HepG2 (cell line): ENCODE measurements around the gene METTL26. TPM values are rescaled to one million over a fixed set of nuclear protein-coding genes. Genes with fewer than 3 reads are reported as not detected.
A peak's percentile ranks its signal among the peaks of the same experiment; 100 is the strongest.

Source experiments
- DNMT3B ChIP-seq: conservative IDR thresholded peaks from 2 replicates; pipeline ENCODE4 v1.6.1; 2016; ENCODE audit warnings: missing biosample characterization, control low read depth
- GATAD2A ChIP-seq: IDR thresholded peaks from 2 replicates; pipeline ENCODE4 v1.6.1; 2016
- KDM6A ChIP-seq: IDR thresholded peaks from 2 replicates; pipeline ENCODE4 v1.6.1; 2016; ENCODE audit warnings: low read depth
- MBD4 ChIP-seq: IDR thresholded peaks from 2 replicates; pipeline ENCODE4 v1.6.1; 2012; ENCODE audit warnings: low read length, inconsistent platforms, borderline replicate concordance
- MIXL1 ChIP-seq: IDR thresholded peaks from 2 replicates; pipeline ENCODE4 v1.6.1; 2016
- NFATC3 ChIP-seq: sonication (generic); formaldehyde crosslinking; IDR thresholded peaks from 2 replicates; pipeline ENCODE4 v1.5.1; 2020; ENCODE audit warnings: mild to moderate bottlenecking, missing genetic modification reagents
- ZBTB49 ChIP-seq: sonication (generic); formaldehyde crosslinking; IDR thresholded peaks from 2 replicates; pipeline ENCODE4 v1.4.0; 2020; ENCODE audit warnings: missing genetic modification reagents, borderline replicate concordance
- ZFP82 ChIP-seq: sonication (generic); formaldehyde crosslinking; IDR thresholded peaks from 2 replicates; pipeline ENCODE4 v1.5.1; 2020; ENCODE audit warnings: mild to moderate bottlenecking, missing genetic modification reagents, borderline replicate concordance
- ZKSCAN5 ChIP-seq: sonication (generic); formaldehyde crosslinking; IDR thresholded peaks from 2 replicates; pipeline ENCODE4 v1.5.1; 2020; ENCODE audit warnings: mild to moderate bottlenecking, missing genetic modification reagents
- ZNF180 ChIP-seq: sonication (generic); formaldehyde crosslinking; IDR thresholded peaks from 2 replicates; pipeline ENCODE4 v1.4.0; 2020; ENCODE audit warnings: low read depth, missing genetic modification reagents, borderline replicate concordance
- ZNF260 ChIP-seq: sonication (generic); formaldehyde crosslinking; IDR thresholded peaks from 2 replicates; pipeline ENCODE4 v1.4.0; 2020; ENCODE audit warnings: missing genetic modification reagents, low read depth, mild to moderate bottlenecking, borderline replicate concordance
- ZNF274 ChIP-seq: sonication (generic); formaldehyde crosslinking; IDR thresholded peaks from 2 replicates; pipeline ENCODE4 v1.5.1; 2020; ENCODE audit warnings: mild to moderate bottlenecking, missing genetic modification reagents
- ZNF30 ChIP-seq: sonication (generic); formaldehyde crosslinking; IDR thresholded peaks from 2 replicates; pipeline ENCODE4 v1.5.0; 2020; ENCODE audit warnings: mild to moderate bottlenecking, missing genetic modification reagents
- ZNF614 ChIP-seq: IDR thresholded peaks from 2 replicates; pipeline ENCODE4 v1.6.1; 2018; ENCODE audit warnings: missing biosample characterization, missing genetic modification reagents, inconsistent platforms, borderline replicate concordance
- ZNF746 ChIP-seq: sonication (generic); formaldehyde crosslinking; IDR thresholded peaks from 2 replicates; pipeline ENCODE4 v1.8.0; 2022; ENCODE audit warnings: mild to moderate bottlenecking, missing genetic modification reagents
- ZNF782 ChIP-seq: sonication (generic); formaldehyde crosslinking; IDR thresholded peaks from 2 replicates; pipeline ENCODE4 v1.4.0; 2020; ENCODE audit warnings: missing genetic modification reagents, mild to moderate bottlenecking, borderline replicate concordance
- polyA plus RNA-seq, 8 experiments: library from polyadenylated mRNA; depleted of rRNA in 3 of 8; stranded (reverse) in 7 of 8; unstranded in 1 of 8; fragments of >200 nt; fragmentation: Illumina TruSeq in 4 of 8; extraction: Trizol in 4 of 8; gene quantifications; 2 replicates each; pipeline versions ENCODE4 v1.2.1 to v1.2.3, GENCODE V29; 2011 to 2016; ENCODE audit warnings: low read depth in 4 of 8, missing spikeins in 1 of 8, mixed read lengths in 1 of 8; ENCODE audit not compliant: insufficient read depth in 1 of 8
- total RNA-seq, 5 experiments: library from RNA; depleted of rRNA; stranded (reverse); fragments of >200 nt; fragmentation: Illumina TruSeq; extraction: Trizol; gene quantifications; 2 replicates each; pipeline ENCODE4 v1.2.3, GENCODE V29; 2016; ENCODE audit warnings: low read depth in 1 of 5
- TF ChIP-seq, protein P1 (sequence below): sonication (generic); formaldehyde crosslinking; IDR thresholded peaks from 2 replicates; pipeline ENCODE4 v1.4.0; 2020; ENCODE audit warnings: missing genetic modification reagents
- TF ChIP-seq, protein P2 (sequence below), 2 experiments: sonication (generic) in 1 of 2; formaldehyde crosslinking in 1 of 2; IDR thresholded peaks; 2 replicates each; pipeline versions ENCODE4 v1.4.0 to v1.6.1; 2016 to 2020; ENCODE audit warnings: borderline replicate concordance in 1 of 2, low read depth in 1 of 2, mild to moderate bottlenecking in 1 of 2, missing genetic modification reagents in 1 of 2

Gene METTL26
- total and polyA plus RNA-seq, 2 of the 13 experiments (the other 11 are each of a cell fraction or from before 2014, with no cell fraction given), result 65.5 to 70.1 TPM

DNA sequence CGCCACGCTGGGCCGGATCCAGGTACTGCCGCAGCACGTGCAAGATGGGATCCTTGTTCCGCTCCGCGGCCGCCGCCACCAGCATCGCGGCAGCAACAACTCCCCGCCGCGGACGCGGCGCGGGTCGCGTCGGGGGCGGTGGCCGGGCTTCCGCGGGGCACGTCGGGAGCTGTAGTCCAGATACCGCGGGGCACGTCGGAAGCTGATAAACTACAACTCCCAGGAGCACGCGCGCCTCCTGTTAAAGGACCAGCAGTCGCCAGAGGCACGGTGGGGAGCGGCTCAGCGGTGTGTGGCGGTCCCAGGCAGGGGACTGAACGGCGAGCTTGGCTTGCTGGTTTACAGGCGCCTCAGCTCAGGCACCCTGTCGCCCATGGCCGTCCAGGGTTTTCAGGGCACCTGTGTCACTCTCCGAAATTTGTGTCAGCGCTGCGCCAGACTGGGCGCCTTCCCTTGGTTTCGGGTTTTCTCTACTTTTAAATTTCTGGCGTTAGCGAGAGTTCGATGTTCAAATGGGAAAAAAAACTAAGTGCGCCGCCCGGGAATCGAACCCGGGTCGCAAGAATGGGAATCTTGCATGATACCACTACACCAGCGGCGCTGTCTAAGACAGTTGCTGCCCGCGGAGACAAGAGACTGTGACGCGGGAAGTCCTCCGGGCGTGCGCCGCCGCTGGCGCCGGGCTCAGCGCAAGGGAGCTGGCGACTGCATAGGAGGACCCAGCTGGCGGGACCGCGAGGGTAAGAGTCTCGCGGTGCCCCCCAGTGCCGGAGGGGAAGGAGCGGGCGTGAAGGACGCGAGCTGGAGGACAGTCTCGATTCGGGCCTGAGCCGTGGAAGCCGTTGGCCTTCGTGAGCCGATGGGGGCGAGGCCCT is at the start of gene METTL26 (continued):
- TF ChIP-seq ZNF180 (no peak), ZNF274 (no peak), NFATC3 (0 out of 2 replicates have a peak, but pooled peaks have one; percentile 78), ZNF260 (CRISPR knock-in tag) (no peak), GATAD2A (no peak), DNMT3B (no peak; the same call in 1 of the 2 replicates), MIXL1 (CRISPR knock-in tag) (no peak), ZBTB49 (CRISPR knock-in tag) (no peak), ZFP82 (CRISPR knock-in tag) (peak; percentile 78; the same call in 1 of the 2 replicates), ZNF782 (CRISPR knock-in tag) (no peak), ZNF746 (CRISPR knock-in tag) (no peak), ZNF30 (CRISPR knock-in tag) (0 out of 2 replicates have a peak, but pooled peaks have one; percentile 54), KDM6A (CRISPR knock-in tag) (no peak), MBD4 (no peak), ZNF614 (CRISPR knock-in tag) (no peak; the same call in 1 of the 2 replicates), ZKSCAN5 (CRISPR knock-in tag) (no peak)
- TF ChIP-seq, protein P1, sequence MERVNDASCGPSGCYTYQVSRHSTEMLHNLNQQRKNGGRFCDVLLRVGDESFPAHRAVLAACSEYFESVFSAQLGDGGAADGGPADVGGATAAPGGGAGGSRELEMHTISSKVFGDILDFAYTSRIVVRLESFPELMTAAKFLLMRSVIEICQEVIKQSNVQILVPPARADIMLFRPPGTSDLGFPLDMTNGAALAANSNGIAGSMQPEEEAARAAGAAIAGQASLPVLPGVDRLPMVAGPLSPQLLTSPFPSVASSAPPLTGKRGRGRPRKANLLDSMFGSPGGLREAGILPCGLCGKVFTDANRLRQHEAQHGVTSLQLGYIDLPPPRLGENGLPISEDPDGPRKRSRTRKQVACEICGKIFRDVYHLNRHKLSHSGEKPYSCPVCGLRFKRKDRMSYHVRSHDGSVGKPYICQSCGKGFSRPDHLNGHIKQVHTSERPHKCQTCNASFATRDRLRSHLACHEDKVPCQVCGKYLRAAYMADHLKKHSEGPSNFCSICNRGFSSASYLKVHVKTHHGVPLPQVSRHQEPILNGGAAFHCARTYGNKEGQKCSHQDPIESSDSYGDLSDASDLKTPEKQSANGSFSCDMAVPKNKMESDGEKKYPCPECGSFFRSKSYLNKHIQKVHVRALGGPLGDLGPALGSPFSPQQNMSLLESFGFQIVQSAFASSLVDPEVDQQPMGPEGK, result peak; percentile 37; the same call in 1 of the 2 replicates
- TF ChIP-seq, protein P2, sequence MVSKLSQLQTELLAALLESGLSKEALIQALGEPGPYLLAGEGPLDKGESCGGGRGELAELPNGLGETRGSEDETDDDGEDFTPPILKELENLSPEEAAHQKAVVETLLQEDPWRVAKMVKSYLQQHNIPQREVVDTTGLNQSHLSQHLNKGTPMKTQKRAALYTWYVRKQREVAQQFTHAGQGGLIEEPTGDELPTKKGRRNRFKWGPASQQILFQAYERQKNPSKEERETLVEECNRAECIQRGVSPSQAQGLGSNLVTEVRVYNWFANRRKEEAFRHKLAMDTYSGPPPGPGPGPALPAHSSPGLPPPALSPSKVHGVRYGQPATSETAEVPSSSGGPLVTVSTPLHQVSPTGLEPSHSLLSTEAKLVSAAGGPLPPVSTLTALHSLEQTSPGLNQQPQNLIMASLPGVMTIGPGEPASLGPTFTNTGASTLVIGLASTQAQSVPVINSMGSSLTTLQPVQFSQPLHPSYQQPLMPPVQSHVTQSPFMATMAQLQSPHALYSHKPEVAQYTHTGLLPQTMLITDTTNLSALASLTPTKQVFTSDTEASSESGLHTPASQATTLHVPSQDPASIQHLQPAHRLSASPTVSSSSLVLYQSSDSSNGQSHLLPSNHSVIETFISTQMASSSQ (IDR thresholded peaks at IDR 0.05; ENCODE audit: low read depth), result no peak
- TF ChIP-seq, protein P2 (CRISPR knock-in tag; IDR thresholded peaks at IDR 0.05; ENCODE audit: borderline replicate concordance), result peak; percentile 5; the same call in 1 of the 2 replicates
